ENCODE results near the gene SV2B.

Gene SV2B

DNA sequence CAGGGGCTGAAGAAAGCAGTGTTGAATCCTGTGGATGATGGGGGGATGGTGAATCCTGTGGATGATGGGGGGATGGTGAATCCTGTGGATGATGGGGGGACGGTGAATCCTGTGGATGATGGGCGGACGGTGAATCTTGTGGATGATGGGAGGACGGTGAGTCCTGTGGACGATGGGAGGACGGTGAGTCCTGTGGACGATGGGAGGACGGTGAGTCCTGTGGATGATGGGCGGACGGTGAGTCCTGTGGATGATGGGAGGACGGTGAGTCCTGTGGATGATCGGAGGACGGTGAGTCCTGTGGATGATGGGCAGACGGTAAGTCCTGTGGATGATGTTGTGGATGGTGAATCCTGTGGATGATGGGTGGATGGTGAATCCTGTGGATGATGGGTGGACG, 170.7 kb downstream of the SV2B start:
- Mint-ChIP-seq H3K4me3 (no peak overlapping the region), H3K27me3 (ENCODE audit: low read depth, poor library complexity) (peaks cover 68% of the 10 kb centered on the region), H3K27ac (no peak overlapping the region)

DNA sequence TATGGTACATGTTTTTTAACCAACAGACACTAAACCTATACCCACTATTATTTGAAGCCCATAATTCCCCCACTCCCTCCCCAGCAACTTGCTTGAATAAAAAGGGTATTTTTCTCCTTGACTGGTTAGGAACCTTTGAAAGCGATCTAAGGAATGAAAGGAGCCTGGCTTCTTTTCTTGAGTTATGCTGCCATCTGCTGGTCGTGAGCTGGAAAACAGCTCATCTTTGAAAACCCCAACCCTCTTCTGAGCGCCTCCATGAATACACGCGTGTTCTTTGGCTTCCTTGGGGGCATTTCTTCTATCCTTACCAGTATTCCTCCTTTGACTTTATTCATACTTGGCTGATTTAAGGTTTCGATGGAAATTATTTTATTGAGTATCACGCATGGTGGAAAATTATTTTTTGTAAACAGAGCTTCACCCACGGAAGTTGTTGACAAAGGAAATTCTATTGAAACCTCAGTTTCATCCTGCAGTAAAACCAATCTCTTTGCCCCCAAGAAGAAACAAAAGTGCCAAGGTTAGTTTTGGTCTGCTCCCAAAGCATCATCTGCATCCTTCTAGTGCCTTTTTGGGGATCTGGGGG, 171.6 kb downstream of the SV2B start:
- DNase-seq: peak; percentile 70
- Mint-ChIP-seq H3K4me1 (no peaks in the 10 kb centered on the region), H3K4me3 (no peak overlapping the region), H3K27ac (no peak overlapping the region), H3K9me3 (peaks cover 11% of the 10 kb centered on the region), H3K27me3 (ENCODE audit: low read depth, poor library complexity) (peaks cover 59% of the 10 kb centered on the region), H3K36me3 (ENCODE audit: low read depth) (no peaks in the 10 kb centered on the region)
- TF ChIP-seq, protein P1, sequence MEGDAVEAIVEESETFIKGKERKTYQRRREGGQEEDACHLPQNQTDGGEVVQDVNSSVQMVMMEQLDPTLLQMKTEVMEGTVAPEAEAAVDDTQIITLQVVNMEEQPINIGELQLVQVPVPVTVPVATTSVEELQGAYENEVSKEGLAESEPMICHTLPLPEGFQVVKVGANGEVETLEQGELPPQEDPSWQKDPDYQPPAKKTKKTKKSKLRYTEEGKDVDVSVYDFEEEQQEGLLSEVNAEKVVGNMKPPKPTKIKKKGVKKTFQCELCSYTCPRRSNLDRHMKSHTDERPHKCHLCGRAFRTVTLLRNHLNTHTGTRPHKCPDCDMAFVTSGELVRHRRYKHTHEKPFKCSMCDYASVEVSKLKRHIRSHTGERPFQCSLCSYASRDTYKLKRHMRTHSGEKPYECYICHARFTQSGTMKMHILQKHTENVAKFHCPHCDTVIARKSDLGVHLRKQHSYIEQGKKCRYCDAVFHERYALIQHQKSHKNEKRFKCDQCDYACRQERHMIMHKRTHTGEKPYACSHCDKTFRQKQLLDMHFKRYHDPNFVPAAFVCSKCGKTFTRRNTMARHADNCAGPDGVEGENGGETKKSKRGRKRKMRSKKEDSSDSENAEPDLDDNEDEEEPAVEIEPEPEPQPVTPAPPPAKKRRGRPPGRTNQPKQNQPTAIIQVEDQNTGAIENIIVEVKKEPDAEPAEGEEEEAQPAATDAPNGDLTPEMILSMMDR (IDR thresholded peaks at IDR 0.05): peak; percentile 79

More for the DNA sequence above, 170.7 kb downstream of the SV2B start:
- H3K9me3 Mint-ChIP-seq: peaks cover 4% of the 10 kb centered on the region
- TF ChIP-seq, protein P1 (IDR thresholded peaks at IDR 0.05): no peak
- no peaks in the 10 kb centered on the region for H3K4me1 Mint-ChIP-seq
- DNase-seq: no peak
- no peaks in the 10 kb centered on the region for H3K36me3 Mint-ChIP-seq (ENCODE audit: low read depth)

DNA sequence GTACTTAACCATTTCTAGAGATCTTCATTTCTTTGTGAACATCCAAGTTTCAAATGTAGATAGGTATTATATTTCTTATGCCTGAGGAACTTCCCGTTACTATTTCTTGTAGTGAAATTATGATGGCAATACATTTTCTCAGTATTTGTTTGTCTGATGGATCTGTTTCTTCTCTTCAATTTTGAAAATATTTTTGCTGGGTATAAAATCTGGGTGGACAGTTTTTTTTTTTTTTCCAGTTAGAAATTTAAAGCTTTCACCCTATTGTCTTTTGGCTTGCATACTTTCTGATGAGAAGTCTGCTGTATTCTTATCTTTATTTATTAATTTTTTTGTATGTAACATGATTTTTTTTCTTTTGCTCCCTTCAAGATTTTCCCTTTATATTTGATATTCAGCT, 175.8 kb downstream of the SV2B start:
- peaks cover 19% of the 10 kb centered on the region for H3K9me3 Mint-ChIP-seq
- H3K27me3 Mint-ChIP-seq (ENCODE audit: low read depth, poor library complexity): peaks cover 29% of the 10 kb centered on the region
- DNase-seq: no peak
- no peak overlapping the region for H3K4me3 Mint-ChIP-seq
- TF ChIP-seq, protein P1 (IDR thresholded peaks at IDR 0.05): no peak
- no peaks in the 10 kb centered on the region for H3K4me1 Mint-ChIP-seq
- no peaks in the 10 kb centered on the region for H3K36me3 Mint-ChIP-seq (ENCODE audit: low read depth)
- H3K27ac Mint-ChIP-seq: no peak overlapping the region

DNA sequence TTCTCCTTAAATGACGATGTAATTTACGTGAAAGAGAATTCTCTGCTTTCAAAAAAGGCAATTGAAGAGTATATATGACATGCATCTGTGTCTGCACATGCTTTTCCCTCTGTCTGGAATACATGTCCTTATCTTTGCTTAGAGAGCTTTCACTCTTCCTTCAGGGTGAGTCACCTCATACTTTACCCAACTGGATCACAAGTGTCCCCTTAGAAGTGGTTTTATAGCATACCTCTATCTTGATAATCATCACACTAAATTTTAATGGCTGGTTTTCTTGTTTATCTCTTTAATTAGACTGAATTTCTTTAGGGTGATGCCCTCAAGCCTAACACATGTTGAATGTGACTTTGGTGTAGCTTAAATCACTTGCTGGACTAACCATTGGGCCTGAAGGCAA, 178.9 kb downstream of the SV2B start:
- H3K4me1 Mint-ChIP-seq: no peaks in the 10 kb centered on the region
- DNase-seq: no peak
- TF ChIP-seq, protein P1 (IDR thresholded peaks at IDR 0.05): no peak
- peaks cover 14% of the 10 kb centered on the region for H3K27me3 Mint-ChIP-seq (ENCODE audit: low read depth, poor library complexity)
- no peaks in the 10 kb centered on the region for H3K36me3 Mint-ChIP-seq (ENCODE audit: low read depth)
- H3K9me3 Mint-ChIP-seq: peaks cover 19% of the 10 kb centered on the region
- no peak overlapping the region for H3K27ac Mint-ChIP-seq
- H3K4me3 Mint-ChIP-seq: no peak overlapping the region

DNA sequence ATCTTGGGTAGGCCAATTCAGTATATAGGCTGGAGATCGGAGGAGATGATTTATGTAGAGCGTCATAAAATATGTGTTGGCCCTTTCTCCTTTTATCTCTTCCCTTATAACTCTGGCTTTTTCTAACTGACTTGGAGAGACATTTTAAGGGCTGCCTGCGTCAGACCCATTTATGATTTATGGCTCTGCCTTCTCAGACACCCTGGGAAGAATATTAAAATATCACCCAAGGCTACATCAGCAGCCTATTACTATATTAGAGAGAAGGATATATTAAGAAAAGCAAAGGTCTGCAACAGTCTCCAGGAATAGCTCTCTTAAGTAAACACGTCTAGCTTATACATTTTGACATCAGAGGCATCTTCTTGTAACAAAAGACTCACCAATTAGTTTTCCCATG, 179.4 kb downstream of the SV2B start:
- TF ChIP-seq, protein P1 (IDR thresholded peaks at IDR 0.05): no peak
- H3K27ac Mint-ChIP-seq: no peak overlapping the region
- H3K9me3 Mint-ChIP-seq: peaks cover 19% of the 10 kb centered on the region
- no peak for DNase-seq
- H3K36me3 Mint-ChIP-seq (ENCODE audit: low read depth): no peaks in the 10 kb centered on the region
- no peaks in the 10 kb centered on the region for H3K4me1 Mint-ChIP-seq
- peaks cover 14% of the 10 kb centered on the region for H3K27me3 Mint-ChIP-seq (ENCODE audit: low read depth, poor library complexity)
- H3K4me3 Mint-ChIP-seq: no peak overlapping the region

DNA sequence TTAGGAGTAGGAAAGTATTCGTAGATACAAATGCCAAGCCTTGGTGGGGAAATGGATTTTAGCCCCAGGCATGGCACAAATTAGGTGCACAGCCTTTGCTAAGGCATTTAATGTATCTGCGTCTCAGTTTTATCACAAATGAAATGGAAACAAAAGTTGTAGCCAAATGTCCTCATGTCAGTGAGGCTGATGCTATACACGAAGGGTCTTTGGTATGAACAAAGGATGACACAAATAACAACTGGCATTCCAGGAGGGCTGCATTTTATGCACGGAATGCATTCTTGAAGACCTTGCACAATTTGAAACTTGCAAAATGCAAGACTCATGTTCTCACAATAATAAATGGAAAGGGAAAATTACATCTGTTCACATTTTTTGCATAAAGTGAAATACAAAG, 181.9 kb downstream of the SV2B start:
- Mint-ChIP-seq H3K4me3 (no peak overlapping the region), H3K4me1 (no peaks in the 10 kb centered on the region), H3K27me3 (ENCODE audit: low read depth, poor library complexity) (peaks cover 18% of the 10 kb centered on the region), H3K36me3 (ENCODE audit: low read depth) (no peaks in the 10 kb centered on the region), H3K27ac (no peak overlapping the region), H3K9me3 (peaks cover 6% of the 10 kb centered on the region)
- TF ChIP-seq, protein P1 (IDR thresholded peaks at IDR 0.05): no peak
- no peak for DNase-seq

All from nephron progenitor cell (in vitro differentiated cells).